ENCODE data around the gene PBX1.

- TF ChIP-seq CTCF (conservative IDR thresholded peaks at IDR 0.05; ENCODE audit: low read depth in 2 of 2) (no peak), EZH2phosphoT487 (IDR thresholded peaks at IDR 0.05; ENCODE audit: unreplicated experiment) (no peak), POLR2AphosphoS5 (IDR thresholded peaks at IDR 0.05; ENCODE audit: low read depth) (no peak), CREB1 (CRISPR knock-in tag; IDR thresholded peaks at IDR 0.05; ENCODE audit: low read depth) (no peak)
These were observed 128.8 kb downstream of the PBX1 start for GRCh38 chr1:164687777-164688176.

Measured in GM23338 (cell line).